Keratinocyte (primary cell): Measurements from ENCODE around the gene ARHGDIB. TPM values are rescaled to one million over a fixed set of nuclear protein-coding genes. Genes with fewer than 3 reads are reported as not detected.

Experiments
- DNase-seq: peaks from one replicate; pipeline ENCODE4 v3.0.0-alpha.2; 2011; ENCODE audit warnings: low read depth, missing footprints, low spot score
- FAIRE-seq: peaks from 2 replicates; lab custom pipeline; 2011; peaks lifted over from hg19 to GRCh38; lab: Jason Lieb, UNC
- H2AFZ ChIP-seq: 2 replicates; pipeline ENCODE4 v1.6.0; 2012; ENCODE audit warnings: low read length, control low read depth, inconsistent platforms; ENCODE audit not compliant: control insufficient read depth
- H3K27ac ChIP-seq: 2 replicates; pipeline ENCODE4 v1.5.1; 2011; ENCODE audit warnings: low read length; ENCODE audit not compliant: control insufficient read depth, insufficient read depth
- H3K27me3 ChIP-seq: 3 replicates; pipeline ENCODE4 v1.6.0; 2011; ENCODE audit warnings: low read length; ENCODE audit not compliant: control insufficient read depth, insufficient read depth; ENCODE audit errors: extremely low read depth
- H3K36me3 ChIP-seq, 2 experiments: 2 replicates in 1 of 2; 3 replicates in 1 of 2; pipeline ENCODE4 v1.5.1; 2011; ENCODE audit warnings: low read length in 2 of 2, mild to moderate bottlenecking in 1 of 2; ENCODE audit not compliant: control insufficient read depth in 2 of 2, insufficient read depth in 2 of 2; ENCODE audit errors: extremely low read depth in 1 of 2
- H3K4me1 ChIP-seq: 3 replicates; pipeline ENCODE4 v1.5.1; 2011; ENCODE audit warnings: low read length; ENCODE audit not compliant: control insufficient read depth, insufficient read depth; ENCODE audit errors: extremely low read depth
- H3K4me2 ChIP-seq: 3 replicates; pipeline ENCODE4 v1.6.0; 2011; ENCODE audit warnings: low read depth, low read length; ENCODE audit not compliant: control insufficient read depth, insufficient read depth; ENCODE audit errors: extremely low read depth
- H3K4me3 ChIP-seq, 3 experiments: fragments of 200-600 bp in 1 of 3; sonication (generic) in 1 of 3; 2 replicates in 2 of 3; 3 replicates in 1 of 3; pipeline ENCODE4 v1.5.1; 2011 to 2016; ENCODE audit warnings: low read length in 3 of 3, mild to moderate bottlenecking in 3 of 3, control low read depth in 2 of 3, inconsistent platforms in 1 of 3, low read depth in 1 of 3, mixed read lengths in 1 of 3, mixed run types in 1 of 3, moderate library complexity in 1 of 3; ENCODE audit not compliant: control insufficient read depth in 2 of 3, insufficient read depth in 2 of 3; ENCODE audit errors: extremely low read depth in 1 of 3
- H3K79me2 ChIP-seq: 2 replicates; pipeline ENCODE4 v1.6.0; 2012; ENCODE audit warnings: low read length; ENCODE audit not compliant: control insufficient read depth, insufficient read depth
- H3K9ac ChIP-seq: 3 replicates; pipeline ENCODE4 v1.6.0; 2011; ENCODE audit warnings: low read length; ENCODE audit not compliant: control insufficient read depth, insufficient read depth; ENCODE audit errors: extremely low read depth
- H3K9me1 ChIP-seq: 3 replicates; pipeline ENCODE4 v1.6.0; 2011; ENCODE audit warnings: low read length; ENCODE audit not compliant: control insufficient read depth, insufficient read depth; ENCODE audit errors: extremely low read depth
- H3K9me3 ChIP-seq: 2 replicates; pipeline ENCODE4 v1.5.1; 2012; ENCODE audit warnings: low read depth, low read length; ENCODE audit not compliant: control insufficient read depth
- H4K20me1 ChIP-seq: 3 replicates; pipeline ENCODE4 v1.6.0; 2011; ENCODE audit warnings: low read length; ENCODE audit not compliant: control insufficient read depth, insufficient read depth; ENCODE audit errors: extremely low read depth
- CTCF ChIP-seq, 3 experiments: IDR thresholded peaks in 1 of 3; conservative IDR thresholded peaks in 1 of 3; optimal IDR thresholded peaks in 1 of 3; 2 replicates in 2 of 3; 3 replicates in 1 of 3; pipeline versions ENCODE3 to v1.5.1; 2011; ENCODE audit warnings: low read length in 3 of 3, mild to moderate bottlenecking in 3 of 3, moderate library complexity in 2 of 3, control low read depth in 1 of 3, inconsistent platforms in 1 of 3; ENCODE audit not compliant: insufficient read depth in 2 of 3; ENCODE audit errors: extremely low read depth in 1 of 3
- EZH2 ChIP-seq: IDR thresholded peaks from one replicate; pipeline ENCODE4 v1.6.1; 2012; ENCODE audit warnings: inconsistent platforms, mild to moderate bottlenecking, low read length, moderate library complexity
- dilution Hi-C: fragments of 300-500 bp; cut with MboI; formaldehyde crosslinking; loops from one replicate; pipeline ENCODE4 v1.7.0; 2020; ENCODE audit warnings: low sequenced_read_pairs; ENCODE audit not compliant: extremely low pct_ligation_motif_present
- polyA plus RNA-seq, 5 experiments: library from polyadenylated mRNA; depleted of rRNA in 3 of 5; stranded (reverse) in 3 of 5; stranded (forward) in 1 of 5; unstranded in 1 of 5; fragments of >200 nt; gene quantifications; 1 replicate in 1 of 5; 2 replicates in 3 of 5; 3 replicates in 1 of 5; pipeline versions ENCODE4 v1.2.1 to v1.2.3, GENCODE V29; 2011 to 2012; ENCODE audit warnings: missing spikeins in 2 of 5, low read depth in 1 of 5, low replicate concordance in 1 of 5

Gene ARHGDIB
- polyA plus RNA-seq, 1 donor (not counting 4 experiments of a cell fraction or from before 2014, with no cell fraction given): 164 TPM

DNA sequence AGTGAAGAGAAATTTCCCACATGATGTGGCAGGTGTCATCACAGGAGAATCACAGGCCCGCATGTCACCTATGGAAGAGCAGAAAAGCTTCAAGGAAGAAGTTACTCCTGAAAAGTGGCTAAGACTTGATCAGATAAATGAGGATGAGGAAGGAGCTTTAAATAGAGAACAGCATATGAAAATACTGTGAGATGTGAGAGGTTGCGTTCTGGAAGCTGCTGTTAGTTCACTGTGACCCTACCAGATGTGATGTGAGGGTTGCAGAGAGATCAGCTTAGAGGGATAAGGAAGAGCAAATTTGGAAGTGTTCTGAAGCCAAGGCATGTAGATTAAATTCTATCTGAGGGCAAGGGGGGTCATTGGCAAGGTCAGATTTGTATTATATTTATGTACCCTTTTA lies 40.2 kb downstream of the ARHGDIB start:
- no peaks in the 10 kb centered on the region for H3K79me2 ChIP-seq
- H3K27ac ChIP-seq: no peak overlapping the region
- dilution Hi-C loops: no loop called here
- H3K9me3 ChIP-seq: no peaks in the 10 kb centered on the region
- no peak overlapping the region for H2AFZ ChIP-seq
- no peak overlapping the region for H3K9ac ChIP-seq
- H4K20me1 ChIP-seq: no peaks in the 10 kb centered on the region
- no peaks in the 10 kb centered on the region for H3K27me3 ChIP-seq
- no peak for DNase-seq
- no peak overlapping the region for H3K4me2 ChIP-seq
- TF ChIP-seq CTCF (optimal IDR thresholded peaks at IDR 0.05 in 1 of 3, IDR thresholded peaks at IDR 0.05 in 1 of 3, conservative IDR thresholded peaks at IDR 0.05 in 1 of 3; ENCODE audit: extremely low read depth in 1 of 3, insufficient read depth in 2 of 3, low read length in 3 of 3): no peak
- no peak for TF ChIP-seq EZH2
- H3K4me3 ChIP-seq: no peak overlapping the region
- no peaks in the 10 kb centered on the region for H3K36me3 ChIP-seq
- no peaks in the 10 kb centered on the region for H3K9me1 ChIP-seq
- no peak for FAIRE-seq
- H3K4me1 ChIP-seq: no peaks in the 10 kb centered on the region

GRCh38 chr12:14920475-14921126 lies 40.8 kb downstream of the ARHGDIB start:
- DNase-seq (no peak), FAIRE-seq (no peak)
- Histone ChIP-seq H2AFZ (no peak overlapping the region), H3K36me3 (no peaks in the 10 kb centered on the region), H3K9ac (no peak overlapping the region), H3K27ac (no peak overlapping the region), H3K4me2 (no peak overlapping the region), H3K79me2 (no peaks in the 10 kb centered on the region), H3K9me1 (no peaks in the 10 kb centered on the region), H3K27me3 (no peaks in the 10 kb centered on the region), H3K9me3 (no peaks in the 10 kb centered on the region), H4K20me1 (no peaks in the 10 kb centered on the region), H3K4me3 (no peak overlapping the region), H3K4me1 (no peaks in the 10 kb centered on the region)
- dilution Hi-C loops: no loop called here
- TF ChIP-seq CTCF (optimal IDR thresholded peaks at IDR 0.05 in 1 of 3, IDR thresholded peaks at IDR 0.05 in 1 of 3, conservative IDR thresholded peaks at IDR 0.05 in 1 of 3; ENCODE audit: extremely low read depth in 1 of 3, insufficient read depth in 2 of 3, low read length in 3 of 3) (no peak), EZH2 (no peak)
